GM12872 (cell line): ENCODE results near the gene HCAR2.
"Not testable (repeated sequence)": the region's sequence is repeated elsewhere in the genome, so short reads cannot be mapped to it uniquely, and the experiment has no call there.

ENCODE experiments used
- CTCF ChIP-seq: IDR thresholded peaks from 3 replicates; pipeline ENCODE4 v1.5.1; 2011; ENCODE audit warnings: low read depth, mild to moderate bottlenecking, low read length, moderate library complexity; ENCODE audit not compliant: insufficient read depth

The HCAR2 gene

GRCh38 chr12:122724641-122725243 lies 21.6 kb upstream of the HCAR2 start:
- TF ChIP-seq CTCF: no peak

GRCh38 chr12:122722387-122722786 lies 19.2 kb upstream of the HCAR2 start:
- no peak for TF ChIP-seq CTCF

GRCh38 chr12:122721057-122721545 lies 17.9 kb upstream of the HCAR2 start:
- no peak for TF ChIP-seq CTCF

- TF ChIP-seq CTCF: not testable (repeated sequence)
Observed at GRCh38 chr12:122716658-122717057, 13.5 kb upstream of the HCAR2 start, which contains the start of gene HCAR3. Gene HCAR3 (minus strand): TSS chr12:122716811. CDS start chr12:122716737, 74 bp downstream.

- no peak for TF ChIP-seq CTCF
Observed at GRCh38 chr12:122691566-122691965, 11.6 kb downstream of the HCAR2 start.

- no peak for TF ChIP-seq CTCF
Observed at GRCh38 chr12:122688291-122688690, 14.9 kb downstream of the HCAR2 start.

- TF ChIP-seq CTCF: no peak
Observed at GRCh38 chr12:122687086-122687485, 16.1 kb downstream of the HCAR2 start.
